ENCODE results near the gene KY.
"Not testable (repeated sequence)": the region's sequence is repeated elsewhere in the genome, so short reads cannot be mapped to it uniquely, and the experiment has no call there.

Gene KY

DNA sequence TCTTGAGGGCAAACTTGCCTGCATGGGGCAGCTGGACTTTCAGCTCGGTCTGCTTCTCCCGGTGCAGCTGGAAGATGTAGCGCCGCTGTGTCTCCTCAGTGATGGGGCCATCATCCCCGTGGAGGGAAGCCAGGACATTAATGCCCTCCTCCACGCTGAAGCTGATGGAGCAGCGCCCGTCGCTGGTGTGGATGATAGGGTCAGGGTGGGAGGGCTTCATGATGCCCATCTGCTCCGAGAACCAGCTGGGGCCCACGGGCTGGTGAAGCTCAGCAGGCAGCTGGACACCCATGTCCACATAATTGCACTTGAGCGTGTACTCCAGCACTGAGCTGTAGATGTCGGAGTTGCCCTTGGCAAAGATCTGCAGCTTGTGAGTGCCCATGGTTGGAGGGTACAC, 46.9 kb downstream of the KY start:
- no peaks in the 10 kb centered on the region for H3K36me3 ChIP-seq (ENCODE audit: control insufficient read depth in 5 of 5, insufficient read depth in 5 of 5, low read length in 5 of 5)
- H3K27ac ChIP-seq (ENCODE audit: low read depth, low read length) = no peak overlapping the region
- no peaks in the 10 kb centered on the region for H3K27me3 ChIP-seq (ENCODE audit: control insufficient read depth in 5 of 5, insufficient read depth in 4 of 5, low read length in 5 of 5)
- no peak overlapping the region for H3K9ac ChIP-seq (ENCODE audit: low read length in 5 of 5)
- H3K9me3 ChIP-seq (ENCODE audit: control insufficient read depth in 5 of 5, low read length in 5 of 5) = no peaks in the 10 kb centered on the region
- no peak overlapping the region for H3K4me3 ChIP-seq (ENCODE audit: low read depth in 1 of 5, low read length in 5 of 5)
- peaks cover 0 to 14% (median 3%) of the 10 kb centered on the region in 5 donors for H3K4me1 ChIP-seq (ENCODE audit: control insufficient read depth in 5 of 5, insufficient read depth in 5 of 5, low read length in 5 of 5)

DNA sequence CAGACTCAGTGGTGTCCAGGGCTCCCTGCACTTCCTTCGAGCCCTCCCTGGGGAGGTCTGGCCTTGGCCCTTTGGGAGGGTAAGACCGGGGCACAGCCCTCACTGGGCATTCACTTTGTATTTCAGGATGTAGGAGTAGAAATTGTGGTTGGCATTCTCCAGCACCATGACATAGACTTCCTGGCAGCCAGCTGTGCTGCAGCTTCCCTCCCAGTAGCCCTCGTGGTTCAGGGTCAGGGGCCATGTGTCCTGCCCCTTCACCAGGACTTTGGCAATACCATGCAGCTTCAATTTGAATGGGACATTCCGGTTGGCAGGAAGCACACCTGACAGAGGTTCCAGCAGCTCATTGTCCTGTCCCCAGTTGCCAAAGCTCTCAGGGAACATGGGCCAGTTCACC, 47.3 kb downstream of the KY start:
- no peak overlapping the region for H3K9ac ChIP-seq (ENCODE audit: low read length in 5 of 5)

DNA sequence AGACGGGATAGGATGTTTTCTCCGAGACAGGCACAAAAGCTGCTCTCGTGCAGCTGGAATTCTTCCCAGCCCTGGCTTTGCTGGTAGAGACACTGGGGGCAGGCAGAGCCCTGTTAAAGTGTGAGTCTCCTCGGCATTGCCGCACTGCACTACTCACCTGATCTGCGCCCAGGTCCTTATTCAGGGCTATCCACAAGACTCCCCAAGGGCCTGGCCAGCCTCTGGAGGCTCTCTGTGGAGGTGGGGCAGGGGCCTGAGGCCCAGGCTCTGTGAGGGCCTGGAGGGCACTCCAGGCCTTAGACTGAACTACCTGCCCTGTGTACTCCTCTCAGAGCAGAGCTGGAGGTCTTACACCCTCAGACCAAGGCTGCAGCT, 48.4 kb downstream of the KY start:
- H3K27me3 ChIP-seq (ENCODE audit: control insufficient read depth in 5 of 5, insufficient read depth in 4 of 5, low read length in 5 of 5) = no peaks in the 10 kb centered on the region
- H3K4me3 ChIP-seq (ENCODE audit: low read depth in 1 of 5, low read length in 5 of 5) = no peak overlapping the region
- no peaks in the 10 kb centered on the region for H3K9me3 ChIP-seq (ENCODE audit: control insufficient read depth in 5 of 5, low read length in 5 of 5)
- H3K36me3 ChIP-seq (ENCODE audit: control insufficient read depth in 5 of 5, insufficient read depth in 5 of 5, low read length in 5 of 5) = no peaks in the 10 kb centered on the region
- H3K4me1 ChIP-seq (ENCODE audit: control insufficient read depth in 5 of 5, insufficient read depth in 5 of 5, low read length in 5 of 5) = peaks cover 0 to 12% (median 3%) of the 10 kb centered on the region in 5 donors
- H3K9ac ChIP-seq (ENCODE audit: low read length in 5 of 5) = no peak overlapping the region
- H3K27ac ChIP-seq (ENCODE audit: low read depth, low read length) = no peak overlapping the region

More for the DNA sequence above, 47.3 kb downstream of the KY start:
- Histone ChIP-seq H3K9me3 (ENCODE audit: control insufficient read depth in 5 of 5, low read length in 5 of 5) (no peaks in the 10 kb centered on the region), H3K4me1 (ENCODE audit: control insufficient read depth in 5 of 5, insufficient read depth in 5 of 5, low read length in 5 of 5) (peaks cover 0 to 14% (median 3%) of the 10 kb centered on the region in 5 donors), H3K27me3 (ENCODE audit: control insufficient read depth in 5 of 5, insufficient read depth in 4 of 5, low read length in 5 of 5) (no peaks in the 10 kb centered on the region), H3K27ac (ENCODE audit: low read depth, low read length) (no peak overlapping the region), H3K4me3 (ENCODE audit: low read depth in 1 of 5, low read length in 5 of 5) (no peak overlapping the region), H3K36me3 (ENCODE audit: control insufficient read depth in 5 of 5, insufficient read depth in 5 of 5, low read length in 5 of 5) (no peaks in the 10 kb centered on the region)

DNA sequence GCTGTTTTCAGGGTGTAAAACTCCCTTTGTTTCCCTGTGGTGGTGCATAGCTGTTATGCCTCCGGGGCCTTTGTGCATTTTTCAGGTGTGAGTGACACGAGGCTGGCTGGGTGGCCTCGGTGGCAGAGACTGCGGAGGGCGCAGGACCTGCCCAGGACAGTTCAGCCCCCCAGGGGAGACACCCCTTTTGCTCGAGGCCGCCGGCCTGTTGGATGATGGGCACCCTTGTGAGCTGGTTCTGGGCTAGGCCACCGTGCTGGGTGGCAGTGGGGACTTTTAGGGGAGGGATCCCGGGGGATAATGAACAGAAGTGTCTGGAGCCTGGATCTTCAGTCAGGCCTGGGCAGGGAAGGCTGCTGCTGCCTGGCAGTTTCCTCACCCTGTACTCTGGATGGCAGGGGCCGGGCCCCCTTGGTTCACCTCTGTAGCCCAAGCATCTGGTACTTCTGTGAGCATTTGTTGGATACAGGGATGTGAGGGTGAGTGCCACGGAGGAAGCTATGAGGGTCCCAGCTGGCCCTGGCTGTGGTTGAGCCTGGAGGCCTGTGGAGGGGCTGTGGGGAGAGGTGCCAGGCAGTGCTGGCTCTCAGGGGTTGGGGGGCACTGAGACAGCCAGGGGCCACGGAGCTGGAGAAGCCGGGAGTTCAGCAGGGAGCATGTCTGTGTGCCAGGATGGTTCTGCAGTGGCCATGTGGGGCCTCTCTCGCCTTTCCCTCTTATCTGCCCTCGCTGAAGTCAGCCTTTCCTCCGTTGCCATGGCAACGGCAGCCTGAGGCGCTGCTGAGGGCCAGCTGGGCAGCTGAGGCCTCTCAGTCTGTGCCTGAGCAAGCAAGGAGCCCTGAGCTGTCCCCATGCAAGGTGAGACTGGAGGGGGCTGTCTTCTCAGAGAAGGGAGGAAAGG, 49.0 kb downstream of the KY start:
- Histone ChIP-seq H3K4me1 (ENCODE audit: control insufficient read depth in 5 of 5, insufficient read depth in 5 of 5, low read length in 5 of 5) (peaks cover 0 to 6% (median 3%) of the 10 kb centered on the region in 5 donors), H3K9ac (ENCODE audit: low read length in 5 of 5) (no peak overlapping the region), H3K27ac (ENCODE audit: low read depth, low read length) (no peak overlapping the region), H3K36me3 (ENCODE audit: control insufficient read depth in 5 of 5, insufficient read depth in 5 of 5, low read length in 5 of 5) (no peaks in the 10 kb centered on the region), H3K27me3 (ENCODE audit: control insufficient read depth in 5 of 5, insufficient read depth in 4 of 5, low read length in 5 of 5) (no peaks in the 10 kb centered on the region), H3K9me3 (ENCODE audit: control insufficient read depth in 5 of 5, low read length in 5 of 5) (no peaks in the 10 kb centered on the region), H3K4me3 (ENCODE audit: low read depth in 1 of 5, low read length in 5 of 5) (no peak overlapping the region)

DNA sequence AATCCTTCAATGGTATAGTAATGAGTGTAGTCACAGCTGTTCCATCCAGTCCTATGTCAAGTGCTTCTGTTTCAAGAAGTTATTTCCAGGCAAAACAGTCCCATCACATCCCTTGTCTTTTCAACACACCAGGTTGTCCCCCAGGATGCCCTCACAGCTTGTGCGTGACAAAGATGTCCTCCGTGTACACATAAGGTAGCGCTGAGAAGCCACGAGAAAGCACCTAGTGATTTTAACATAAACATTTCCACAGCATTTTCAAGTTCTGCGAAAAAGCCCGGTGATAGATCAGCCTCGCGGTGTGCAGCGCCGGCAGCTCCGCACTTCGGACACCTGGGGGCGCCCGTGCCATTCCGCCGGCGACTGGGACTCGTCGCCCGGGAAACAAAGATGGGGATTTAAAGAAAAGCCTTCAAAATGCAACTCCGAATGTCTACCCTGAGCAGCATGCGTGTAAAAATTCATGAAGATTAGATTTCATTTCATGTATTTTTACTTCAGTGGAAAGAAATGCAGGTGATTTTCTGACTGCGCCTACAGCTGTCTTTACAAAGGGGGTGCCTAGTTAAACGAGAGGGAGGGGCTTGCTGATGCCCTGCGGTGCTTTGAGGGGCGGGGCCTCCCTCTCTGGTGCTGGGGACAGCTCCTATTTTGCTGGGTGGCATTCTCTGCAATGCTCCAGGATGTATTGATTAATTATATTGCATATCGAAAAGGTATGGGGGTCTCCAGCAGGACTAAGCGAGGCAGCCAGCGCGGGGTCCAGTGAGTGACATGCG, 49.9 kb downstream of the KY start:
- Histone ChIP-seq H3K9ac (ENCODE audit: low read length in 5 of 5) (no peak overlapping the region), H3K27ac (ENCODE audit: low read depth, low read length) (no peak overlapping the region), H3K27me3 (ENCODE audit: control insufficient read depth in 5 of 5, insufficient read depth in 4 of 5, low read length in 5 of 5) (no peaks in the 10 kb centered on the region), H3K36me3 (ENCODE audit: control insufficient read depth in 5 of 5, insufficient read depth in 5 of 5, low read length in 5 of 5) (no peaks in the 10 kb centered on the region), H3K4me1 (ENCODE audit: control insufficient read depth in 5 of 5, insufficient read depth in 5 of 5, low read length in 5 of 5) (peaks cover 0 to 3% (median 0%) of the 10 kb centered on the region in 5 donors), H3K4me3 (ENCODE audit: low read depth in 1 of 5, low read length in 5 of 5) (no peak overlapping the region), H3K9me3 (ENCODE audit: control insufficient read depth in 5 of 5, low read length in 5 of 5) (no peaks in the 10 kb centered on the region)

DNA sequence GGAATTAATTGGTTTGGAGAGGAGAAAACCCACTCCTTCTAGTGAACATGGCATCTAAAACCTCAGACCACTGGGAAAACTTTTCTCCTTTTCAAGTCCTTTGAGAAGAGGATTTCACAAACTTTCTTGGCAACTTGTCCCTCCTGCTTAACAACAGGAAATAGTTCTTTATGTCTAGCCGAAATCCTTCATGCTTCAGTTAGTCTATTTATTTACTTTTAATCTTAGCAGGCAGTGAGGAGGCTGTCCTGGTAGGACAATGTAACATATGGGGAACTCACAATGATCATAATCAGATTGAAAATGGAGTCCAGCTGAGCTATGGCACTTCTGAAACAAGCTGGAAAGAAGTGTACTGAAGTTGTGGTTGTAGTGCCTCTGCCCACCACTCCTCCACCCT, 50.6 kb downstream of the KY start:
- H3K36me3 ChIP-seq (ENCODE audit: control insufficient read depth in 5 of 5, insufficient read depth in 5 of 5, low read length in 5 of 5) = no peaks in the 10 kb centered on the region
- no peaks in the 10 kb centered on the region for H3K27me3 ChIP-seq (ENCODE audit: control insufficient read depth in 5 of 5, insufficient read depth in 4 of 5, low read length in 5 of 5)
- H3K4me3 ChIP-seq (ENCODE audit: low read depth in 1 of 5, low read length in 5 of 5) = no peak overlapping the region
- H3K27ac ChIP-seq (ENCODE audit: low read depth, low read length) = no peak overlapping the region
- no peak overlapping the region for H3K9ac ChIP-seq (ENCODE audit: low read length in 5 of 5)
- H3K4me1 ChIP-seq (ENCODE audit: control insufficient read depth in 5 of 5, insufficient read depth in 5 of 5, low read length in 5 of 5) = peaks cover 0 to 3% (median 0%) of the 10 kb centered on the region in 5 donors
- no peaks in the 10 kb centered on the region for H3K9me3 ChIP-seq (ENCODE audit: control insufficient read depth in 5 of 5, low read length in 5 of 5)

DNA sequence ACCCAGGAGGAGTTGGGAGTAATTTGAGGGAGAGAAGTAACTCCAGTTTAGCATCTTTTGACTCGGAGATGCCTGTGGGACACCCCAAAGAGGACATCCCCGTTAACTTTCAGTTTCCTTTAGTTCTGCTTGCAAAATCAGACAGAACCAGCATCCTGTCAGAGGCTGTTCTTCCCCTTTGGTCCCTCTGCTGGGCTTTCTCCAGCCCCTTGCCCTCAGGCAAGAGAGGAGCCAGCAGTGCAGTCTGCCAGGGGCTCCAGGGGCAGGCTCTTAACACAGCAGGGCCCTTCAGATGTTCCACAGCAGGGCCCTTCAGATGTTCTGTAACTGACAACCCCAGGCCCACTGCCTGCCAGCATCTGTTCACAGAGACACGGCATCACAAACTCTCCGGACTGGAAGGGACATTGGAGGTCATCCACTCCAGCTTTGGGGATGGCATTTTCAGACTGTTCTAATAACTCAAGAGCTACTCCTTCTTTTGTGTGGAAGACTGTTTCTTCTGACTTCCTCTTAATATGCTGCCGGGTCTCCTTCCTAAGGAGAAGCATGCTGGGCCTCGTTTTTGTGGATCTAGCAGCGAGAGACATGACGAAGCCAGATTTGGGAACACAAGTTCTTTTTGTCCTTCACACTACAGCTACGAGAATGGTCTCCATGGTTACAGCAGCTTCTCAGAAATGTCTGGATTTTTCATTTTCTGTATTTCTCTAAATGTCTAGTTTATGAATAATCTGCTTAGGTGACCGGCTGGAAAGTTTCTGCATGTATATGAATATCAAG, 51.9 kb downstream of the KY start:
- no peaks in the 10 kb centered on the region for H3K9me3 ChIP-seq (ENCODE audit: control insufficient read depth in 5 of 5, low read length in 5 of 5)
- H3K4me1 ChIP-seq (ENCODE audit: control insufficient read depth in 5 of 5, insufficient read depth in 5 of 5, low read length in 5 of 5) = peaks cover 0 to 9% (median 0%) of the 10 kb centered on the region in 5 donors
- H3K27me3 ChIP-seq (ENCODE audit: control insufficient read depth in 5 of 5, insufficient read depth in 4 of 5, low read length in 5 of 5) = no peaks in the 10 kb centered on the region
- no peak overlapping the region for H3K9ac ChIP-seq (ENCODE audit: low read length in 5 of 5)
- no peaks in the 10 kb centered on the region for H3K36me3 ChIP-seq (ENCODE audit: control insufficient read depth in 5 of 5, insufficient read depth in 5 of 5, low read length in 5 of 5)
- H3K27ac ChIP-seq (ENCODE audit: low read depth, low read length) = no peak overlapping the region
- no peak overlapping the region for H3K4me3 ChIP-seq (ENCODE audit: low read depth in 1 of 5, low read length in 5 of 5)

DNA sequence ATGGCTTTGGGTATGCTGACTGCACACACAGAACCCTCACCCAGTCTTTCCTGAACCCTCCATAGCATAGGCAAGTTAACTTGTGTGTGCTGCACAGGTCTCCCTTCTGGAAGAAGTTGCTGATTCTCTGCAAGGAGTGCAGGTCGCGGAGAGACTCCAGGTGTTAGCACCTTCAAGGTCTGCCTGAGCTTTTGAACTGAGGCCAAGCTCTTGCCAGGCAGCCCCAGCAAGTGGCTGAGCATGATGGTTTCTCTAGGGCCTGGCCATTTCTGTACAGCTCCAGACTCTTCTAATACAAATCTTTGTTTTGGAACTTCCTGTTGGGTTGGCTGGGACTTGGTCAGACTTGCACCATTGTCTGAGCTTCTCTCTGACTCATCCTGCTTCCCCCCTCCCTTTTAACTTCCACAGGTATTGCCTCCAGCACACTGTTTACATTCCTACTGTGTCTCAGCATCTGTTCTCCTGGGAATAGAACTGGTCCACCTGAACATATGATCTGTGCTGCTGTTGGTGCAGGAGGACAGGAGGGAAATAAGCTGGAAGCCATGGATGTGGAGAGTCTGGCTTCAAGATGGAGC, 53.3 kb downstream of the KY start:
- Histone ChIP-seq H3K36me3 (ENCODE audit: control insufficient read depth in 5 of 5, insufficient read depth in 5 of 5, low read length in 5 of 5) (no peaks in the 10 kb centered on the region), H3K27ac (ENCODE audit: low read depth, low read length) (no peak overlapping the region), H3K4me3 (ENCODE audit: low read depth in 1 of 5, low read length in 5 of 5) (no peak overlapping the region), H3K4me1 (ENCODE audit: control insufficient read depth in 5 of 5, insufficient read depth in 5 of 5, low read length in 5 of 5) (peaks cover 0 to 9% (median 0%) of the 10 kb centered on the region in 5 donors), H3K9me3 (ENCODE audit: control insufficient read depth in 5 of 5, low read length in 5 of 5) (no peaks in the 10 kb centered on the region), H3K27me3 (ENCODE audit: control insufficient read depth in 5 of 5, insufficient read depth in 4 of 5, low read length in 5 of 5) (no peaks in the 10 kb centered on the region), H3K9ac (ENCODE audit: low read length in 5 of 5) (no peak overlapping the region)

DNA sequence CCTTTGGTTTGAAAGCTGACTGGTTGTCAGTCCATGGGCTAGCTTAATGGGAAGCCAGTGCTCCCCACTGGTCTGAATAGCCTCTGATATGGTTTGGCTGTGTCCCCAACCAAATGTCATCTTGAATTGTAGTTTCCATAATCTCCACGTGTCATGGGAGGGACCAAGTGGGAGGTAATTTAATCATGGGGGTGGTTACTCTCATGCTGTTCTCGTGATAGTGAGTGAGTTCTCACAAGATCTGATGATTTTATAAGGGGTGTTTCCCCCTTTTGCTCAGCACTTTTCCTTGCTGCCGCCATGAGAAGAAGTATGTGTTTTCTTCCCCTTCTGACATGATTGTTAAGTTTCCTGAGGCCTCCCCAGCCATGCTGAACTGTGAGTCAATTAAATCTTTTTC, 55.8 kb downstream of the KY start:
- not testable (repeated sequence) for H3K4me1 ChIP-seq (ENCODE audit: control insufficient read depth in 5 of 5, insufficient read depth in 5 of 5, low read length in 5 of 5); H3K4me3 ChIP-seq (ENCODE audit: low read depth in 1 of 5, low read length in 5 of 5); H3K27ac ChIP-seq (ENCODE audit: low read depth, low read length); H3K27me3 ChIP-seq (ENCODE audit: control insufficient read depth in 5 of 5, insufficient read depth in 4 of 5, low read length in 5 of 5); H3K9ac ChIP-seq (ENCODE audit: low read length in 5 of 5); H3K9me3 ChIP-seq (ENCODE audit: control insufficient read depth in 5 of 5, low read length in 5 of 5); H3K36me3 ChIP-seq (ENCODE audit: control insufficient read depth in 5 of 5, insufficient read depth in 5 of 5, low read length in 5 of 5)
